HUES48 (cell line): ENCODE measurements around the gene PRM2.

ENCODE experiments used
- H3K27ac ChIP-seq: one replicate; pipeline ENCODE4 v1.7.0; 2013; ENCODE audit warnings: low read depth, low read length, inconsistent platforms
- H3K27me3 ChIP-seq: 2 replicates; pipeline ENCODE4 v1.6.1; 2013; ENCODE audit warnings: mild to moderate bottlenecking, low read length; ENCODE audit not compliant: control insufficient read depth, insufficient read depth
- H3K36me3 ChIP-seq: 2 replicates; pipeline ENCODE4 v1.6.1; 2013; ENCODE audit warnings: low read length; ENCODE audit not compliant: control insufficient read depth, insufficient read depth
- H3K4me1 ChIP-seq: 2 replicates; pipeline ENCODE4 v1.6.1; 2013; ENCODE audit warnings: mild to moderate bottlenecking, low read length; ENCODE audit not compliant: control insufficient read depth, insufficient read depth
- H3K4me3 ChIP-seq: 2 replicates; pipeline ENCODE4 v1.5.1; 2013; ENCODE audit warnings: mild to moderate bottlenecking, low read depth, low read length
- H3K9ac ChIP-seq: 2 replicates; pipeline ENCODE4 v1.6.1; 2013; ENCODE audit warnings: mild to moderate bottlenecking, low read depth, low read length, moderate library complexity
- H3K9me3 ChIP-seq: 2 replicates; pipeline ENCODE4 v1.6.1; 2013; ENCODE audit warnings: low read length; ENCODE audit not compliant: control insufficient read depth, insufficient read depth

Gene PRM2

DNA sequence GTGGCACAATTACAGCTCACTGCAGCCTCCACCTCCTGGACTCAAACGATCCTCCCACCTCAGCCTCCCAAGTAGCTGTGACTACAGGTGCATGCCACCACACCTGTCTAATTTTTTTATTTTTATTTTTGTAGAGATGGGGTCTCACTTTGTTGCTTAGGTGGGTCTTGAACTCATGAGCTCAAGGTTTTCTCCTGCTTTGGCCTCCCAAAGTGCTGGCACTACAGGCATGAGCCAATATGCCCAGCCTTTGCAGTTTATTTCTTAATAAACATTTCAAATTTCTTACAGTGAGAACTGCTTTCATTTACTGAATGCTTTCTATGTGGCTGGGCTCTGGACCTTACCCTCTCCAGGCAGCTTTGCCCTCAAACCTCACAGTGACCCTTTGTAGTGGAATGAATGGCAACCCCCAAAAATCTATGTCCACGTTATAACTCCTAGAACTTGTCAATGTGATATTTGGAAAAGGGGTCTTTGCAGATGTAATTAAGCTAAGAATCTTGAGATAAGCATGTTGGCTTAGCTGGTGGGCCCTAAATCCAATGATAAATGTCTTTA, 5.6 kb downstream of the PRM2 start:
- Histone ChIP-seq H3K36me3 (no peaks in the 10 kb centered on the region), H3K27me3 (no peaks in the 10 kb centered on the region), H3K4me3 (no peak overlapping the region), H3K4me1 (0 out of 2 replicates have a peak, but pooled peaks cover 3% of the 10 kb centered on the region), H3K27ac (no peak overlapping the region), H3K9me3 (no peaks in the 10 kb centered on the region), H3K9ac (no peak overlapping the region)

DNA sequence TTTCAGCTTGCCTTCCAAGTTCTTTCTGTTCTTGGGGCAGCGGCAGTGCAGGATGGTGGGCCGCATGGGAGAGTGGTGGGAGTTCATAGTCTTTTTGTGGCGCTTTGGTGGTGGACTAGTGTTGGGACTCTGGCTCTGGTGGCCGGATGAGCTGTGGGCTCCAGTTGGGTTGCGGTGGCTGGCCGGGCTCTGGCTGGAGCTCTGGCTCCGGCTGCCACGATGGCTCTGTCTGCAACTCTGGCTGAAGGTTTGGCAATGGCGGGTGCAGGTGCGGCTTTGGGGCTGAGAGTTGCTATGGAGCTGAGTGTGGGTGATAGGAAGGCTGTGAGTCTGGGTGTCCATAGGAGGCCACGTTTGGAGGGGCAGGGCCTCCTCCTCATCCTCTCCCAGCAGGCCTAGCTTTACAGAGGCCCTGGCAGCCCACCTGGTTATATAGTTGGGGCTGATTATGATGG, 7.3 kb downstream of the PRM2 start, which contains the start of gene TNP2:
TNP2 (minus strand) TSS at position 405 of the 455 bp plus-strand sequence; CDS start at position 342, 63 bp downstream.
- Histone ChIP-seq H3K27me3 (no peaks in the 10 kb centered on the region), H3K27ac (no peak within 1 kb of the TSS), H3K4me1 (0 out of 2 replicates have a peak, but pooled peaks cover 3% of the 10 kb centered on the region), H3K36me3 (no peaks in the 10 kb centered on the region), H3K9me3 (no peaks in the 10 kb centered on the region), H3K9ac (no peak within 1 kb of the TSS), H3K4me3 (no peak within 1 kb of the TSS)

DNA sequence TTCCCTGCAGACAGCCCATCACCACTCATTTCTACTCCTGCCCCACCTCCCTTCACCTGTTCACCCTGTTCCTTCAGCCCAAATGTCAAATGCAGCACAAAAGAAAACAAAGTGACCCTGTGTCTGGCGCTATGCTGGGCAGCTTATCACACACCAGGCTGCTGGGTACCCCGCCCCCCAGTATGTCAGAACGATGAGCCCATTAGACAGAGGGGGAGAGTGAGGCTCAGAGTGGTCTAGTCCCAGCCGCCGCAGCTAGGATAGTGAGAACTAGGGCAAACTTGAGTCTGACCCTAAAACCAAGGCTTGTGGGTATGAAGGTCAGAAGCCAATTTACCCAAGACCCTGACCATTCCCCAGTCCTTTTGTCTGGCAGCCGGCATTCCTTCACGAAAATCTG, 11.2 kb downstream of the PRM2 start:
- Histone ChIP-seq H3K27ac (no peak overlapping the region), H3K9ac (no peak overlapping the region), H3K36me3 (no peaks in the 10 kb centered on the region), H3K4me1 (no peaks in the 10 kb centered on the region), H3K4me3 (no peak overlapping the region), H3K9me3 (no peaks in the 10 kb centered on the region), H3K27me3 (no peaks in the 10 kb centered on the region)

DNA sequence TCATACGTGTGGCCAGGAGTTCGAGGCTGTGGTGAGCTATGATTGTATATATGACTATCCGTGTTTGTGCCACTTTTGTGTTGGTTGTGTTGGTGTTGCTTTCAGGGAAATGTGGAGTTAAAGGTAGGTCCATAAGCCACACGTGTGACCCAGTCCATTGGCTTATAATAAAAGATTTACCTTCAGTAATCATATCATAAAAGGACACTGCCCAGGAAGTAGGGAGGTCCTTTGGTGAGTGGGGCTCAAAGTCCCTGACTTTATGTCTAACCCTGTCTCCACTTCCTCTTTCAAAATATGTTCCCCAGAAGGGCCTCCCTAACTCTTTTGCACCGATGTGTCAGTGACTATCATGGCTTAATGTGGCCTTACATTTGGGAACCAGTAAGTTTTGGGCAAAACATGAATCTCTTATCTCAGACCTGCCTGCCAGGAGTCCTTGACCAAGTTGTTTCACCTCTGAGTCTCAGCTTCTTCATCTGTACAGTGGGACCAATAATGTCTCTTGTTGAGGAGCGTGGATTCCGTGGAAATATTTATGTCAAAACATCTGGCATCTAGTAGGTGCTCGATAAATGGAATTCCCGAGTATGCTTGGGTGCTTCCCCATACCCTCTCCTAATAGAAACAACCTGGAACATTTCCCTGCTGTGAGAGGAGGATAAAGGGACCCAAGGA, 12.0 kb downstream of the PRM2 start:
- Histone ChIP-seq H3K27ac (no peak overlapping the region), H3K9me3 (no peaks in the 10 kb centered on the region), H3K9ac (no peak overlapping the region), H3K27me3 (no peaks in the 10 kb centered on the region), H3K36me3 (no peaks in the 10 kb centered on the region), H3K4me1 (no peaks in the 10 kb centered on the region), H3K4me3 (no peak overlapping the region)

DNA sequence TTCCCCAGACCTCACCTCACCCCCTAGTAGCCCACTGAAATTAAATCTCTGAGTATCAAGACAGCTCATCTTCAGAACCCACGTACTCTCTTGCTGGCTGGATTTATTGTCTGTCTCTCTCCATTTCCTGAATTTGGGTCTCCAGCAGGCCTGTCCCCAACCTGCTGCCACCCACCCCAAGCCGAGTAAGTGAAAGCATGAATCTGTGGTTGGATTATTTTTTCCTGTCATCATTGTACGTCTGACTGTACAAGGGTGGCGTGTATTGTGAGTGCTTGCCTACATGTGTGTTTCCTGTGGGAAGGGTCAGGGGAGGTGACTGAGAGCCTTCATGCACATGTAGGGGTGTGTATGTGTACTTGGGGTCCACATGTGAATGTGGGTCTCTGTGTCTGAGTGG, 12.5 kb downstream of the PRM2 start:
- Histone ChIP-seq H3K27ac (no peak overlapping the region), H3K36me3 (no peaks in the 10 kb centered on the region), H3K4me3 (no peak overlapping the region), H3K4me1 (no peaks in the 10 kb centered on the region), H3K27me3 (no peaks in the 10 kb centered on the region), H3K9ac (no peak overlapping the region), H3K9me3 (no peaks in the 10 kb centered on the region)

DNA sequence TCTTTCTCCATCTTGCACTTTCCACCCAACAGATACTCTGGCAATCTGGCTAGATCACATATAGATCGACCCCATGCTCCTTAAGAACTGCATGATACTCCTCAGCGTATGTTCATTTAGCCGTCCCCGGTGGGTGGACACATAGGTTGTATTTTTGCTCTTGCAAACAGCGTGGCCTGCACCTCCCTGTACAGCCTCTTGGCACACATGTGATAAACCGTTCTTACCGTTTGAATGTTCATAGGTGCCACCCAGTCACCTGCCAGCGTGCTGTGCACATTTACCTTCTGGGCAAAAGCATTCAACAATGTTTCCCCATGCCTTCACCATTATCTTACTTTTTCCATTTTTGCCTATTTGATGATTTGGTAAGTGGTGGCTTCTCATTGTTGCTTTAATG, 13.4 kb downstream of the PRM2 start:
- no peaks in the 10 kb centered on the region for H3K9me3 ChIP-seq
- no peak overlapping the region for H3K9ac ChIP-seq
- H3K4me1 ChIP-seq, result no peaks in the 10 kb centered on the region
- no peaks in the 10 kb centered on the region for H3K27me3 ChIP-seq
- no peaks in the 10 kb centered on the region for H3K36me3 ChIP-seq
- no peak overlapping the region for H3K4me3 ChIP-seq
- no peak overlapping the region for H3K27ac ChIP-seq

DNA sequence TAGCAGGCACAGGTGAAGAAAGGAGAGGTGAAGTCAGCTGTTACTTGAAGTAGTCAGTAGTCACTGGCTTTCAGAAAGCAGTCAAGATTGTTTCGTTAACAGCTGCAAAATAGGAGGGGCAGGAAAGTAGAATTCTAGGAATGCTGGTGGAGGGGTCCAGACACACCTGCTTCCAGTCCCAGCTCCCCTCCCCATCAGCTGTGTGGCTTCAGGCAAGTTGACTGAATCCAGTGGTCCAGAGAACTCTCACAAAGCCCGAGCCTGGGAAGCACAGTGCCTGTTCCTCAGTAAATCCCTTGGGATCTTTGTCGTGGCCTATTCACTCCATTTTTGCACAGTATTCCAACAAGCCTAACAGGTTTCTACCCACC, 15.7 kb downstream of the PRM2 start:
- peaks cover 4% of the 10 kb centered on the region; the same call in 1 of the 2 replicates for H3K27me3 ChIP-seq
- no peak overlapping the region for H3K9ac ChIP-seq
- no peaks in the 10 kb centered on the region for H3K36me3 ChIP-seq
- peaks cover 5% of the 10 kb centered on the region; the same call in 1 of the 2 replicates for H3K4me1 ChIP-seq
- no peaks in the 10 kb centered on the region for H3K9me3 ChIP-seq
- no peak overlapping the region for H3K4me3 ChIP-seq
- no peak overlapping the region for H3K27ac ChIP-seq

DNA sequence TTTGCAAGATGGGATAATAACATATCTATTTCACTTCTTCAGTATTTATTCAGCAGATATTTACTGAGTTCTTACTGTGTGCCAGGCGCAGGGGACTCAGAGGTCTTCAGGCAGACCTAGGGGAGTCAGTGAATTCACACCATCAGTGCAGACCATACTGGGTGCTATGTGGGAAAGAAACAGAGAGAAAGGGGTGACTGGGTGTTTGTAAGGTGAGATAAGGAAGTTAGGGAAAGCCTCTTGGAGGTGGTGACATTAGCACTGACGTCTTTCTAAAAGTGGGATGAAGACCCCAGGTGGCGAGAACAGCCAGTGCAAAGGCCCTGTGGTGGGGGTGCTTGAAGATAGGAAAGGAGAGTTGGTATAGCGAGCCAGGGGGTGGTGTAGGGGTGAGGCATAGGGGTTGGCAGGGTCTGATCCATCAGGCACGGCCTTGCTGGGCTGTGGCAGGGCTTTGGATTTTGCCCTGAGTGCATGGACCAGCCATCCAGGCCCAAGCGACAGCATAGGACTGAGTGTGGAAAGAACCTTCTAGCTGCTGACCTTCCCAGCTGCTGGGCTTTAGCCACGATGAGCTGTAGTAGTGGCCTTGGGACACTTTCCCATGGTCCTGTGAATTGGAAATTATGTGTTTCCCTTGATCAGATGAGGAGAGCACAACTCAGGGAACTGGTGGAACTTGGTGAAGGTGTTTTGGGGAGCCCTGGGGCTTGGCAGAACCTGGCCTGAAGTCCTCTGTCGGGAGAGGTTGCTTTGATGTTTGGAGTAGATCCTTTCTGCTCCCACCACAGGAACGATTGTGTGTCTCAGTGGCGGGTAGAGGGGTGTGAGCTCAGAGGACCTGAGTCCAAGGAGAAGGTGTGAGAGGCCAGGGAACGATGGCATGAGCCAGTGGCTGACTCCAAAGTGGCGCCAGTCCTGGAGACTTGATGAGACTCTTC, 16.4 kb downstream of the PRM2 start:
- peaks cover 4% of the 10 kb centered on the region; the same call in 1 of the 2 replicates for H3K27me3 ChIP-seq
- no peak overlapping the region for H3K9ac ChIP-seq
- no peak overlapping the region for H3K27ac ChIP-seq

DNA sequence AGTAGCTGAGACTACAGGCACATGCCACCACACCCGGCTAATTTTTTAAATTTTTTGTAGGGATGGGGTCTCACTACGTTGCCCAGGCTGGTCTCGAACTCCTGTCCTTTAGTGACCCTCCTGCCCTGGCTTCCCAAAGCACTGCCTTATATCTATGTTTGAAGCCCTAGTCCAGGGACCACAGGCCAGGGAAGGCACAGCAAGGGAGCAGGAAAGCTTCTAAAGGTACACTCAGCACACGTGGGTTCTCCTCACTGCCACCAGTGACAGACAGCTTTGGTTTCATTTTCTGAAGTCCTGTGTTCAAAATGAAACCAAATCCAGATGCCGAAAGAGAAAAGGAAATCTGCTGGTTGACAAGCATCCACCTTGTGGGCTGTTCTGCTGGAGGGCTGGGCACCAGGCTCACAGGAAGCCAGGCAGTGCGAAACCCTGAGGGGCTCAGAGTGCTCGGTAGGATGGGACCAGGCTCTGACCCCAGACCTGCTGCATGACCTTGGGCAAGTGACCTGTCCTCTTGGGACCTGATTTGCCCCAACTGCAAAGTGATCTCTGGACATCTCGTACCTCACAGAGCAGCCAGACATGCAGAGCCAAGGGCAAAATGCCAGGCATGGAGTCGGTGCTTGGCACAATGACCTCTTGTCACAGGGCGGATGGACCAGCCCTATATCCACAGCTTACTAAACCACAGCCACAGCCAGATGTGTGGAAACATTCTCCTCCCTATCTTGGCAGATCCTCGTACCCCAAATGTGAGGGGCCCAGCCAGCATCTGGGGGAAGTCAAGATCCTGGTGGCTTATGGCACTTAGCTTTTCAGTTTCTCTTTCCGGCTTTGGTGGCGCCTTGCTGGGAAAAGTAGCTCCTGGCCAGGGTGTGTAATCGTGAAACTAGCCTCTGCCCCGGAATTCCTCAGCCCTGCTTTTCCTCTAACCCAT, 17.5 kb downstream of the PRM2 start:
- H3K9ac ChIP-seq, result no peak overlapping the region
- peaks cover 4% of the 10 kb centered on the region; the same call in 1 of the 2 replicates for H3K27me3 ChIP-seq
- H3K4me3 ChIP-seq, result no peak overlapping the region
- H3K27ac ChIP-seq, result no peak overlapping the region
- peaks cover 8% of the 10 kb centered on the region for H3K4me1 ChIP-seq
- H3K9me3 ChIP-seq, result no peaks in the 10 kb centered on the region
- peaks cover 4% of the 10 kb centered on the region for H3K36me3 ChIP-seq

More for the DNA sequence above, 16.4 kb downstream of the PRM2 start:
- Histone ChIP-seq H3K4me1 (peaks cover 5% of the 10 kb centered on the region; the same call in 1 of the 2 replicates), H3K36me3 (no peaks in the 10 kb centered on the region), H3K9me3 (no peaks in the 10 kb centered on the region), H3K4me3 (no peak overlapping the region)
